ENCODE measurements around the gene NAV1. TPM values are rescaled to one million over a fixed set of nuclear protein-coding genes. Genes with fewer than 3 reads are reported as not detected.

Gene NAV1
- total and polyA plus RNA-seq, 2 of the 8 experiments (the other 6 are each of a cell fraction or from before 2014, with no cell fraction given) = 9.9 to 42.7 TPM

DNA sequence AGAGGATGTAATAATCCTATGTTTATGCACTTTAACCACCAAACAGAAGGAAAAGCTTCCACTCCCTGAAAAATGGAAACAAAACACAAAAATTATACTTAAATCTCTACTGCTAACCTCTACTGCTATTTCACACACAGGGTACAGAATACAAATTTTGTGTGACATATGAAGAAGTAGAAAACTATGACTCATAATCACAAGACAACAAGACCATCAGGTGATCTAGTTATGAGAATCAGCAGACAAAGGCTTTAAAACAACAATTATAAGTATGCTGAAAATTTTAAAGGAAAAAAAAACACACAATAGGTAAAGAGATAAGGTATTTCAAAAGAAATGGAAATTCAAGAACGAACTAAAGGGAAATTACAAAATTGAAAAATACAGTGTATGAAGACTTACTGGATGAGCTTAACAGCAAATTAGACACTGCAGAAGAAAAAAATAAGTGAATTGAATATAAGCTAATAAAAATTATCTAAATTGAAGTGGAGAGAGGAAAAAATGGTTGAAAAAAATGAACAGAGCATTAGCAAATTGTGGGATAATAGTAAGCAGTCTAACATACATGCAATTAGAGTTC lies 13.6 kb upstream of the NAV1 start (continued):
- TF ChIP-seq, protein P1, sequence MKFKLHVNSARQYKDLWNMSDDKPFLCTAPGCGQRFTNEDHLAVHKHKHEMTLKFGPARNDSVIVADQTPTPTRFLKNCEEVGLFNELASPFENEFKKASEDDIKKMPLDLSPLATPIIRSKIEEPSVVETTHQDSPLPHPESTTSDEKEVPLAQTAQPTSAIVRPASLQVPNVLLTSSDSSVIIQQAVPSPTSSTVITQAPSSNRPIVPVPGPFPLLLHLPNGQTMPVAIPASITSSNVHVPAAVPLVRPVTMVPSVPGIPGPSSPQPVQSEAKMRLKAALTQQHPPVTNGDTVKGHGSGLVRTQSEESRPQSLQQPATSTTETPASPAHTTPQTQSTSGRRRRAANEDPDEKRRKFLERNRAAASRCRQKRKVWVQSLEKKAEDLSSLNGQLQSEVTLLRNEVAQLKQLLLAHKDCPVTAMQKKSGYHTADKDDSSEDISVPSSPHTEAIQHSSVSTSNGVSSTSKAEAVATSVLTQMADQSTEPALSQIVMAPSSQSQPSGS (IDR thresholded peaks at IDR 0.05; ENCODE audit: low read length) = no peak
- TF ChIP-seq EP300 (IDR thresholded peaks at IDR 0.05; ENCODE audit: borderline replicate concordance in 1 of 2, low read depth in 2 of 2, low read length in 2 of 2) = no peak
- no peak for TF ChIP-seq GTF2F1 (IDR thresholded peaks at IDR 0.05; ENCODE audit: borderline replicate concordance, low read depth, low read length)

Data from H1 (cell line).